Neutrophil (primary cell): ENCODE measurements around the gene GDPD4.

ENCODE experiments used
- H3K27ac ChIP-seq: fragments of 200-600 bp; sonication (generic); 2 replicates; pipeline ENCODE4 v1.5.1; 2016; ENCODE audit warnings: mild to moderate bottlenecking, moderate library complexity
- H3K27me3 ChIP-seq: fragments of 200-600 bp; sonication (generic); 2 replicates; pipeline ENCODE4 v1.6.0; 2016; ENCODE audit warnings: mild to moderate bottlenecking
- H3K36me3 ChIP-seq: fragments of 200-600 bp; sonication (generic); 2 replicates; pipeline ENCODE4 v1.5.1; 2017
- H3K4me1 ChIP-seq, 2 experiments: fragments of 200-600 bp in 1 of 2; sonication (generic) in 1 of 2; 1 replicate in 1 of 2; 2 replicates in 1 of 2; pipeline versions ENCODE4 v1.5.1 to v1.6.1; 2013 to 2016; ENCODE audit warnings: low read depth in 1 of 2, low read length in 1 of 2, mild to moderate bottlenecking in 1 of 2, moderate library complexity in 1 of 2; ENCODE audit not compliant: control insufficient read depth in 1 of 2, insufficient read depth in 1 of 2
- H3K4me3 ChIP-seq, 2 experiments: fragments of 200-600 bp in 1 of 2; sonication (generic) in 1 of 2; 1 replicate in 1 of 2; 2 replicates in 1 of 2; pipeline ENCODE4 v1.5.1; 2013 to 2016; ENCODE audit warnings: low read depth in 1 of 2, low read length in 1 of 2, mild to moderate bottlenecking in 1 of 2, moderate library complexity in 1 of 2
- H3K9me3 ChIP-seq: fragments of 200-600 bp; sonication (generic); 2 replicates; pipeline ENCODE4 v1.5.1; 2016
- TF ChIP-seq, protein P1 (sequence below): fragments of 200-600 bp; sonication (generic); IDR thresholded peaks from 2 replicates; pipeline ENCODE4 v1.5.1; 2016; ENCODE audit warnings: antibody characterized with exemption

The GDPD4 gene

DNA sequence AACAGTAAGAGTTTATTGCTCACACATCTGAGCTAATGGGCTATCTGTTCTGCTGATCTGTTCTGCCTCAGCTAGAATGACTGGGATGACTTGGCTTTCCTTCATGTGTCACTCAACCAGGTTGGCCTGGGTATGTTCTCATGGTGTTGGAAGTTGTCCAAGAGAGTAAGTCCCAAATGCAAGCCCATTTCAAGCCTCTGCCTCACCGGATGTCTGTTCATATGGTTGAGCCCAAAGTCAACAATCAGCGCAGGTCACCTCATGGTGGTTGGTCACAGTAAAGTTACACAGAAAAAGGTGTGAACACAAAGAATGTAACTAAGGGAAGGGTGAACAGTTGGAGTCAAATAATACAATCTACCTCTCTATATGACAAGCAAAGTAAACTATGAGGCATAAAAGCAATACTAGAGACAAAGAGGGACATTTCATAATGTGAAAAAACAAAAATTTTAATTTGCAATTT, 1.9 kb downstream of the GDPD4 start:
- Histone ChIP-seq H3K4me1 (no peaks in the 10 kb centered on the region), H3K9me3 (no peaks in the 10 kb centered on the region), H3K27ac (no peak overlapping the region), H3K27me3 (no peaks in the 10 kb centered on the region), H3K36me3 (no peaks in the 10 kb centered on the region), H3K4me3 (no peak overlapping the region)
- TF ChIP-seq, protein P1, sequence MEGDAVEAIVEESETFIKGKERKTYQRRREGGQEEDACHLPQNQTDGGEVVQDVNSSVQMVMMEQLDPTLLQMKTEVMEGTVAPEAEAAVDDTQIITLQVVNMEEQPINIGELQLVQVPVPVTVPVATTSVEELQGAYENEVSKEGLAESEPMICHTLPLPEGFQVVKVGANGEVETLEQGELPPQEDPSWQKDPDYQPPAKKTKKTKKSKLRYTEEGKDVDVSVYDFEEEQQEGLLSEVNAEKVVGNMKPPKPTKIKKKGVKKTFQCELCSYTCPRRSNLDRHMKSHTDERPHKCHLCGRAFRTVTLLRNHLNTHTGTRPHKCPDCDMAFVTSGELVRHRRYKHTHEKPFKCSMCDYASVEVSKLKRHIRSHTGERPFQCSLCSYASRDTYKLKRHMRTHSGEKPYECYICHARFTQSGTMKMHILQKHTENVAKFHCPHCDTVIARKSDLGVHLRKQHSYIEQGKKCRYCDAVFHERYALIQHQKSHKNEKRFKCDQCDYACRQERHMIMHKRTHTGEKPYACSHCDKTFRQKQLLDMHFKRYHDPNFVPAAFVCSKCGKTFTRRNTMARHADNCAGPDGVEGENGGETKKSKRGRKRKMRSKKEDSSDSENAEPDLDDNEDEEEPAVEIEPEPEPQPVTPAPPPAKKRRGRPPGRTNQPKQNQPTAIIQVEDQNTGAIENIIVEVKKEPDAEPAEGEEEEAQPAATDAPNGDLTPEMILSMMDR: no peak

DNA sequence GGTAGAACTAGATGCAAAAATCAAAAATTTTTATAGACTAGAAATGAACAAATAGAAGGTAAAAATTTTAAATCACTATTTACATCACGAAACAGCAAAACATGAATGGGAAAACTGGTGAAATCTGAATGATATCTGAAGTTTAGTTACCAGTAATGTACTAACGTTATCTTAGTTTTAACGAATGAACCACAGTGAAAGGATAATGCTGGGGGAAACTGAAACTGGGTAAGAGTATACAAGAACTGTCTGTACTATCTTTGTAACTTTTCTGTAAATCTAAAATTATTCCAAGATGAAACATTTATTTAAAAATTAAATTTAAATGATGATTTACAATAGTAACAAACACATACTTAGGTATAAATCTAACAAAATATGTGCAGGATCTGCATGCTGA, 7.4 kb downstream of the GDPD4 start:
- TF ChIP-seq, protein P1: no peak
- Histone ChIP-seq H3K4me3 (no peak overlapping the region), H3K27me3 (peaks cover 29% of the 10 kb centered on the region), H3K27ac (no peak overlapping the region), H3K36me3 (no peaks in the 10 kb centered on the region), H3K4me1 (no peaks in the 10 kb centered on the region), H3K9me3 (no peaks in the 10 kb centered on the region)

DNA sequence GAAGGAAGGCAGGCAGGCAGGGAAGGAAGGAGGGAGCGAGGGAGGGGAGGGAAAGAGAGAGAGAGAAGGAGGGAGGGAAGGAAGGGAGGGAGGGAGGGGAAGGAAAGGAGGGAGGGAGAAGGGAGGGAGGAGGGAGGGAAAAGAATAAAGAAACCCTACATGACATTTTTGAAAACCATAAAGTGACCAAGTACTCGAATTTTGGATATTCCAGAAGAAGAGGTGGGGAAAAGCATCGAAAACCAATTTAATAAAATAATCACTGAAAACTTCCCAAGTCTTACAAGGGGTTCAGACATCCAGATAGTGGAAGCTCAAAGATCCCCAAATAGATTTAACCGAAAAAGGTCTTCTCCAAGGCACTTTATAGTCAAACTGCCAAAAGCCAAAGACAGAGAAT, 11.7 kb downstream of the GDPD4 start:
- peaks cover 37% of the 10 kb centered on the region for H3K27me3 ChIP-seq

DNA sequence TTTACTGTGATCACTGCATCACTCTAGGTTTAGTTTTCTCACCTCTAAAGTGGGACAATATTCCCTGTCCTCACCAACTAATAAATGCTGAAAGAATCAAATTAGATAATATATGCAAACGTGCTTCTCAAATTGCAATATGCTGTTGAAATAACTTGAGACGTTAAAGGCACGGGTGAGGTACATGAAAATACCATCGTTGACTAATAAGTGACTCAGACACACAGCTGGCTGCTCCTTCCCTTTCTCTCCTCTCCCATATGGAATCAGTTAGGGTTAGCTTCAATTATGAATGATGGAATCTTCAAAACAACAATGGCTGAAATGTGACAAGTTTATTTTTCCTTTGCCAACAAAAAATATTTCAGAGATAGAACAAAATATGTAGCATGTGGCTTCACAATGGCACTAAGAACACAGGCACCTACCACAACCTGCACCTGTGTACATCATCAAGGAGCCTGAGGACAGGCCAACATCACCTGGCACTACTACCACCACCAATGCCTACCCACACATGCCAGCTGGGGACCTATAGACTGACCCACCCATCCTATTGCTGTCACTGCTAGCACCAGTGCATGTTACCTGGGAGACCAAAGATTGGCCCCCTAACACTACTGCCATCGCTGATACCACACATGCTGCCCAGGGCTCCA, 13.7 kb downstream of the GDPD4 start:
- no peaks in the 10 kb centered on the region for H3K36me3 ChIP-seq
- H3K9me3 ChIP-seq: no peaks in the 10 kb centered on the region
- H3K27ac ChIP-seq: no peak overlapping the region
- TF ChIP-seq, protein P1: no peak
- H3K27me3 ChIP-seq: peaks cover 31% of the 10 kb centered on the region
- no peaks in the 10 kb centered on the region for H3K4me1 ChIP-seq
- no peak overlapping the region for H3K4me3 ChIP-seq

More for the DNA sequence above, 11.7 kb downstream of the GDPD4 start:
- H3K4me3 ChIP-seq: no peak overlapping the region
- no peak overlapping the region for H3K27ac ChIP-seq
- H3K4me1 ChIP-seq: no peaks in the 10 kb centered on the region
- H3K36me3 ChIP-seq: no peaks in the 10 kb centered on the region
- TF ChIP-seq, protein P1: no peak
- no peaks in the 10 kb centered on the region for H3K9me3 ChIP-seq

DNA sequence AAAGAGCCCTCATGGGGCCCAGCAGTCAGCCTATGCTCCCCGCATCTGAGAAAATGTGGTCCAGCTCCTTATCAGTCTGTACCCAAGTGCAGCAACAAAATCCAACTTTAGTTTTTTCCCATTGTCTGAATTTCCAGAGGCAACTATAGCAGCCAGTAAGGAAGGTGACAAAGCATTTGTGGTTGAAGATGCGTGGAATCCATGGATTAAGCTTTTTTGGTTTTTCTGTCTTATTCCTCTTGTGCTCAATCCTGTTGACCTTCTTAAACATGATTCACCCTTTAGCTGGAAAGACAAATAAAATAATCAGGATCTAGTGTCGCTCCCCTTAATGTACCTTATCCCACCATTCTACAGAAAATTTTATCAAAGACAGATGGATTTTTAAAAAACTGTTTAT, 14.3 kb downstream of the GDPD4 start:
- Histone ChIP-seq H3K4me1 (no peaks in the 10 kb centered on the region), H3K9me3 (no peaks in the 10 kb centered on the region), H3K27me3 (peaks cover 30% of the 10 kb centered on the region), H3K4me3 (no peak overlapping the region), H3K36me3 (no peaks in the 10 kb centered on the region), H3K27ac (no peak overlapping the region)
- TF ChIP-seq, protein P1: no peak
